Right lobe of liver (tissue), 6 donors: ENCODE measurements around the gene CAPN2. TPM values are rescaled to one million over a fixed set of nuclear protein-coding genes. Genes with fewer than 3 reads are reported as not detected.

Source experiments
- ATAC-seq, 4 donors: fragments of 200-7000 bp; cut with Tn5 transposase; one replicate each; pipeline ENCODE4 v1.9.1; 2020; ENCODE audit warnings: mild to moderate bottlenecking in 4 of 4, moderate library complexity in 4 of 4
- DNase-seq, 3 donors: peaks; one replicate each; pipeline ENCODE4 v3.0.0-alpha.2; 2020
- H3K27ac ChIP-seq, 3 donors: fragments of 200-600 bp; one replicate each; pipeline ENCODE4 v1.8.0; 2022
- H3K27me3 ChIP-seq, 2 donors: fragments of 200-600 bp; one replicate each; pipeline ENCODE4 v1.8.0; 2022
- H3K36me3 ChIP-seq, 4 donors: fragments of 200-600 bp; sonication (generic) in 1 of 4; one replicate each; pipeline versions ENCODE4 v1.5.1 to v1.8.0; 2017 to 2022; ENCODE audit warnings: control low read depth in 1 of 4
- H3K4me1 ChIP-seq, 4 donors: fragments of 200-600 bp; sonication (generic) in 1 of 4; one replicate each; pipeline versions ENCODE4 v1.5.1 to v1.8.0; 2017 to 2022; ENCODE audit warnings: control low read depth in 1 of 4
- H3K4me3 ChIP-seq, 3 donors: fragments of 200-600 bp; one replicate each; pipeline ENCODE4 v1.8.0; 2022
- H3K9me3 ChIP-seq, 4 donors: fragments of 200-600 bp; sonication (generic) in 1 of 4; one replicate each; pipeline versions ENCODE4 v1.5.1 to v1.8.0; 2017 to 2022; ENCODE audit warnings: control low read depth in 1 of 4
- POLR2A ChIP-seq: fragments of 450-650 bp; IDR thresholded peaks from one replicate; pipeline ENCODE4 v1.6.1; 2017; ENCODE audit warnings: antibody characterized with exemption, mild to moderate bottlenecking
- WGBS: methylation state at CpG from one replicate; pipeline ENCODE4 v1.1.6; 2018; ENCODE audit warnings: low coverage, low lambda C conversion rate; ENCODE audit not compliant: insufficient coverage; ENCODE audit errors: missing lambda C conversion rate; 5-methylcytosine and 5-hydroxymethylcytosine counted together
- intact Hi-C, 2 donors: fragments of 100-400 bp; cut with DNase I; formaldehyde crosslinking; loops; one replicate each; pipeline versions ENCODE4 v1.11.2 to v1.14.1; 2022
- total RNA-seq, 6 experiments: library from RNA; depleted of rRNA in 2 of 6; stranded (reverse); fragments of >200 nt in 2 of 6; fragmentation: NEBNext Ultra II Directional in 3 of 6; extraction: Animal tissue kit (Norgen Biotek cat#: 25700) in 3 of 6; gene quantifications; one replicate each; pipeline versions ENCODE4 v1.1.0 to v1.2.4, GENCODE V29; 2016 to 2023
- TF ChIP-seq, protein P1 (sequence below), 4 donors: fragments of 200-600 bp in 3 of 4; fragments of 450-650 bp in 1 of 4; IDR thresholded peaks; one replicate each; pipeline versions ENCODE4 v1.5.1 to v1.8.0; 2016 to 2022; ENCODE audit warnings: antibody characterized with exemption in 4 of 4, mild to moderate bottlenecking in 2 of 4
- donor health status: DM: no; HTN: yes; CAD: no.
- donor health status: DM: no; HTN: no; CAD: no.
- donor health status: DM: no; HTN: no; CAD: no.
- donor health status: DM: no; HTN: yes; CAD: no.
- donor health status: DM: no; HTN: yes; CAD: no.

Gene CAPN2
- total RNA-seq, 6 experiments from 2014 or later = 17.5 to 53.1 (median 33.1) TPM

DNA sequence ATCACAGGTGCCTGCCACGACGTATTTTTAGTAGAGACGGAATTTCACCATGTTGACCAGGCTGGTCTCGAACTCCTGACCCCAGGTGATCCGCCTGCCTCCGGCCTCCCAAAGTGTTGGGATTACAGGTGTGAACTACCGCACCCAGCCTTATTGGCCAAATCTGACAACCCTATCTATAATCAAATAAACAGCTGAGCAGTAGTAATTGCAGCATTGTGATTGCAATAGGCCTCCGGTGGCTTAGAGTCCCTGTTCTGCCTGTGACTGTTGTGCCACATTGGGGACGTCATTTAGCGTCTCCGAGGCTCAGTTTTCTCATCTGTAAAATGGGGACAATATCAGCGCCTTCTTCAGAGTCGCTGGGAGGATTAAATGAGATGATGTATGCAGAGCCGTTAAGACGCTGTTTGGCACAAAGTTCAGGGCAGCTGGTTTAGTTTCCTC, 569 bp upstream of the CAPN2 start:
- 58% methylated on average over 9 of the region's 15 CpGs for WGBS
- no peaks in the 10 kb centered on the region for H3K9me3 ChIP-seq
- peak overlapping the region; percentile 57 to 94 (median 69) for H3K27ac ChIP-seq
- H3K4me3 ChIP-seq = peak overlapping the region in 2 of 3 donors; percentile 68 to 71
- no peak for TF ChIP-seq POLR2A
- TF ChIP-seq, protein P1, sequence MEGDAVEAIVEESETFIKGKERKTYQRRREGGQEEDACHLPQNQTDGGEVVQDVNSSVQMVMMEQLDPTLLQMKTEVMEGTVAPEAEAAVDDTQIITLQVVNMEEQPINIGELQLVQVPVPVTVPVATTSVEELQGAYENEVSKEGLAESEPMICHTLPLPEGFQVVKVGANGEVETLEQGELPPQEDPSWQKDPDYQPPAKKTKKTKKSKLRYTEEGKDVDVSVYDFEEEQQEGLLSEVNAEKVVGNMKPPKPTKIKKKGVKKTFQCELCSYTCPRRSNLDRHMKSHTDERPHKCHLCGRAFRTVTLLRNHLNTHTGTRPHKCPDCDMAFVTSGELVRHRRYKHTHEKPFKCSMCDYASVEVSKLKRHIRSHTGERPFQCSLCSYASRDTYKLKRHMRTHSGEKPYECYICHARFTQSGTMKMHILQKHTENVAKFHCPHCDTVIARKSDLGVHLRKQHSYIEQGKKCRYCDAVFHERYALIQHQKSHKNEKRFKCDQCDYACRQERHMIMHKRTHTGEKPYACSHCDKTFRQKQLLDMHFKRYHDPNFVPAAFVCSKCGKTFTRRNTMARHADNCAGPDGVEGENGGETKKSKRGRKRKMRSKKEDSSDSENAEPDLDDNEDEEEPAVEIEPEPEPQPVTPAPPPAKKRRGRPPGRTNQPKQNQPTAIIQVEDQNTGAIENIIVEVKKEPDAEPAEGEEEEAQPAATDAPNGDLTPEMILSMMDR (IDR thresholded peaks at IDR 0.05) = no peak
- H3K4me1 ChIP-seq = peaks cover 0 to 6% (median 3%) of the 10 kb centered on the region in 4 donors
- DNase-seq (no peak), ATAC-seq (no peak)
- no peaks in the 10 kb centered on the region for H3K27me3 ChIP-seq
- intact Hi-C loops = loop anchor here (5.0 kb wide), 1 partner anchor 36 kb away; no protein-coding TSS in a partner anchor
- H3K36me3 ChIP-seq = no peaks in the 10 kb centered on the region

GRCh38 chr1:223712850-223713474, 623 bp downstream of the CAPN2 start:
- TF ChIP-seq POLR2A = no peak
- TF ChIP-seq, protein P1 (IDR thresholded peaks at IDR 0.05) = no peak
- WGBS = 17% methylated on average over 7 of the region's 40 CpGs
- Histone ChIP-seq H3K36me3 (no peaks in the 10 kb centered on the region), H3K9me3 (no peaks in the 10 kb centered on the region), H3K4me3 (peak overlapping the region; percentile 68 to 92 (median 71)), H3K4me1 (peaks cover 0 to 5% (median 2%) of the 10 kb centered on the region in 4 donors), H3K27ac (peak overlapping the region; percentile 57 to 94 (median 69)), H3K27me3 (no peaks in the 10 kb centered on the region)
- DNase-seq (peak in 1 of 3 donors; percentile 50), ATAC-seq (peak; percentile 39 to 46 (median 44))
- intact Hi-C loops = loop anchor here (5.0 kb wide), 1 partner anchor 34 kb away; no protein-coding TSS in a partner anchor

DNA sequence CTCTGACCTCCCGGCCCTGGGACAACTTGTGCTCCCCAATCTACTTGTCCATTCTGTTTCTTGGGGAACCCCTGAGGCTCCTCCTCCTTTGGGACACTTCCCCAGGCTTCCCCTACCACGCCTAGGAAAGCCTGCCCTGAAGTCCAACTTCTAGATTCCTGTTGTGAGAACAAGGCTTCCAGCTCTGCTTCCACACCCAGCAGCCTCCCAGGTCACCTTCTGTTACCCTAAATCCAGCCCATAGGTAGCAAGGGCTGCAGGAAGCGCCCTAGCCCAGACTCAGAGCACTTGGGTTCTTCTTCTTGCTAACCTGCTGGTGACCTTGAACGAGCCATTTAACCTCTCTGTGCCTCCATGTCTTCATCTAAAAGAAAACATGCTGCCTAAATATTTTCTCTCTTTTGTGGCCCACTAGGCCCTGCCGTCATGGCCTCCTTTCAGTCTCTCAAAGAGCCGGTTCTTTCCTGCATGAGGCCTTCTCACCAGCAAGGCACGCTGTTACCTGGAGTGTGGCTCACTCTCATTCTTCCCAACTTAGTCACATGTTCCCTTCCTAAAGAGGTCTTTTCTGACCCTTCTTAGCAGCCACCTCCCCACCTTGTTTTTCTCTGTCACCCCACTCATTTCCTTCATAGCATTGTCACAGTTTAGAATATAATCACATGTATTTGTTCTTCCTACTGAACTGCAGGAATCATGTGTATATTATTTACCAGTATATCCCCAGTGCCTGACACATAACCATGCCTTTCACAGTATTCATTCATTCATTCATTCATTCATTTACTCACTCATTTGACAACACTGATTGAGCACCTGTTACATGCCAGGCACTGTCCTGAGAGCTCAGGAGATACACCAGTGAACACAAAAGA, 1.4 kb downstream of the CAPN2 start:
- intact Hi-C loops = loop anchor here (5.0 kb wide), 1 partner anchor 34 kb away; no protein-coding TSS in a partner anchor
- no peak for ATAC-seq
- Histone ChIP-seq H3K4me1 (peaks cover 0 to 5% (median 0%) of the 10 kb centered on the region in 4 donors), H3K4me3 (peak overlapping the region; percentile 68 to 92 (median 71)), H3K27me3 (no peaks in the 10 kb centered on the region), H3K36me3 (peaks cover 0 to 2% (median 0%) of the 10 kb centered on the region in 4 donors), H3K9me3 (no peaks in the 10 kb centered on the region), H3K27ac (peak overlapping the region in 1 of 3 donors; percentile 94)
- 47% methylated on average over 5 of the region's 7 CpGs for WGBS
- no peak for DNase-seq
- TF ChIP-seq, protein P1 (IDR thresholded peaks at IDR 0.05) = no peak
- no peak for TF ChIP-seq POLR2A

GRCh38 chr1:223714421-223714724, 2.0 kb downstream of the CAPN2 start:
- intact Hi-C loops = loop anchor here (5.0 kb wide), 1 partner anchor 33 kb away; no protein-coding TSS in a partner anchor
- DNase-seq (no peak), ATAC-seq (no peak)
- Histone ChIP-seq H3K27me3 (no peaks in the 10 kb centered on the region), H3K9me3 (no peaks in the 10 kb centered on the region), H3K36me3 (peaks cover 0 to 2% (median 0%) of the 10 kb centered on the region in 4 donors), H3K27ac (peak overlapping the region in 1 of 3 donors; percentile 2), H3K4me3 (no peak overlapping the region), H3K4me1 (peaks cover 0 to 5% (median 0%) of the 10 kb centered on the region in 4 donors)
- TF ChIP-seq, protein P1 (IDR thresholded peaks at IDR 0.05) = no peak
- no peak for TF ChIP-seq POLR2A
- WGBS = 100% methylated on average over 2 of the region's 2 CpGs
